ENCODE data around the gene CHMP4A. TPM values are rescaled to one million over a fixed set of nuclear protein-coding genes. Genes with fewer than 3 reads are reported as not detected.

The CHMP4A gene
- total and polyA plus RNA-seq, 2 of the 13 experiments (the other 11 are each of a cell fraction or from before 2014, with no cell fraction given): 83.6 to 113 TPM

- TF ChIP-seq ARHGAP35 (CRISPR knock-in tag; IDR thresholded peaks at IDR 0.05; ENCODE audit: borderline replicate concordance) (no peak), ZNF382 (CRISPR knock-in tag; IDR thresholded peaks at IDR 0.05; ENCODE audit: borderline replicate concordance) (no peak), TIGD3 (CRISPR knock-in tag; IDR thresholded peaks at IDR 0.05; ENCODE audit: borderline replicate concordance) (no peak), ZNF280B (CRISPR knock-in tag; IDR thresholded peaks at IDR 0.05; ENCODE audit: borderline replicate concordance) (no peak), NAIF1 (CRISPR knock-in tag; IDR thresholded peaks at IDR 0.05; ENCODE audit: borderline replicate concordance) (no peak), SNAPC5 (CRISPR knock-in tag; IDR thresholded peaks at IDR 0.05; ENCODE audit: borderline replicate concordance) (no peak), MIER2 (CRISPR knock-in tag; IDR thresholded peaks at IDR 0.05) (no peak), ZNF496 (CRISPR knock-in tag; IDR thresholded peaks at IDR 0.05; ENCODE audit: insufficient replicate concordance) (no peak), KMT2B (CRISPR knock-in tag; IDR thresholded peaks at IDR 0.05) (no peak), EP300 (IDR thresholded peaks at IDR 0.05; ENCODE audit: low read depth in 2 of 2, low read length in 2 of 2) (no peak), EP300 (CRISPR knock-in tag; IDR thresholded peaks at IDR 0.05; ENCODE audit: borderline replicate concordance) (peak; percentile 38), ATRX (CRISPR knock-in tag; IDR thresholded peaks at IDR 0.05; ENCODE audit: borderline replicate concordance) (0 out of 2 replicates have a peak, but pooled peaks have one; percentile 84), SUZ12 (IDR thresholded peaks at IDR 0.05; ENCODE audit: low read depth, low read length) (0 out of 2 replicates have a peak, but pooled peaks have one; percentile 4), MLX (CRISPR knock-in tag; IDR thresholded peaks at IDR 0.05) (no peak), RCOR2 (CRISPR knock-in tag; IDR thresholded peaks at IDR 0.05) (no peak), FOXO4 (CRISPR knock-in tag; conservative IDR thresholded peaks at IDR 0.05) (no peak; the same call in 1 of the 2 replicates), ZNF768 (CRISPR knock-in tag; IDR thresholded peaks at IDR 0.05) (no peak), DPF2 (CRISPR knock-in tag; IDR thresholded peaks at IDR 0.05; ENCODE audit: borderline replicate concordance, low read depth) (no peak), ZBTB42 (CRISPR knock-in tag; IDR thresholded peaks at IDR 0.05) (no peak), ATM (IDR thresholded peaks at IDR 0.05; ENCODE audit: borderline replicate concordance) (no peak), ZBTB8A (CRISPR knock-in tag; IDR thresholded peaks at IDR 0.05; ENCODE audit: borderline replicate concordance, low read depth) (no peak)
- TF ChIP-seq, protein P1, sequence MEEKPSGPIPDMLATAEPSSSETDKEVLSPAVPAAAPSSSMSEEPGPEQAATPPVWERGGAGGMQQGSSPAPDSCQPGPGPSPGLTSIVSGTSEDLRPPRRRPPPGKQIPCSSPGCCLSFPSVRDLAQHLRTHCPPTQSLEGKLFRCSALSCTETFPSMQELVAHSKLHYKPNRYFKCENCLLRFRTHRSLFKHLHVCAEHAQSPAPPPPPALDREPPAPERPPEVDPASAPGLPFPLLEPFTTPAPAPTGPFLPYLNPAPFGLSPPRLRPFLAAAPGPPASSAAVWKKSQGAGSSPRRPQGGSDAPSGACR (CRISPR knock-in tag; IDR thresholded peaks at IDR 0.05): no peak
- TF ChIP-seq, protein P2, sequence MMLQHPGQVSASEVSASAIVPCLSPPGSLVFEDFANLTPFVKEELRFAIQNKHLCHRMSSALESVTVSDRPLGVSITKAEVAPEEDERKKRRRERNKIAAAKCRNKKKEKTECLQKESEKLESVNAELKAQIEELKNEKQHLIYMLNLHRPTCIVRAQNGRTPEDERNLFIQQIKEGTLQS (CRISPR knock-in tag; IDR thresholded peaks at IDR 0.05): no peak
Measured at GRCh38 chr14:24213866-24214662, 776 bp upstream of the CHMP4A start (continued).

Data from HepG2 (cell line).